Activated naive CD8-positive, alpha-beta T cell treated with anti-CD3 and anti-CD28 coated beads, Interleukin-2, amount 10 ng/mL, durations not matched to agents 7 days and 5 days (primary cell): ENCODE measurements around the gene RPUSD2. TPM values are rescaled to one million over a fixed set of nuclear protein-coding genes. Genes with fewer than 3 reads are reported as not detected.
A peak's percentile ranks its signal among the peaks of the same experiment; 100 is the strongest.
"Not testable (repeated sequence)": the region's sequence is repeated elsewhere in the genome, so short reads cannot be mapped to it uniquely, and the experiment has no call there.

ENCODE experiments used
- ATAC-seq: fragments of 150-1000 bp; cut with Tn5 transposase; one replicate; pipeline ENCODE4 v1.10.0; 2021; ENCODE audit warnings: low read depth, moderate library complexity
- POLR2A ChIA-PET: fragments of 350-600 bp; sonication (Branson Sonifier 250); formaldehyde crosslinking; loops from one replicate; lab custom pipeline; 2021; ENCODE audit warnings: antibody characterized with exemption; lab: Charles Lee
- DNase-seq: peaks from one replicate; pipeline ENCODE4 v3.0.0; 2021
- H3K27ac Mint-ChIP-seq: one replicate; pipeline ENCODE4 v1.8.0; 2022; ENCODE audit warnings: mild to moderate bottlenecking, mixed read lengths
- H3K27me3 Mint-ChIP-seq: one replicate; pipeline ENCODE4 v1.8.0; 2022; ENCODE audit warnings: mild to moderate bottlenecking, moderate library complexity, mixed read lengths
- H3K36me3 Mint-ChIP-seq: one replicate; pipeline ENCODE4 v1.8.0; 2021; ENCODE audit warnings: mild to moderate bottlenecking, mixed read lengths
- H3K4me1 Mint-ChIP-seq: one replicate; pipeline ENCODE4 v1.8.0; 2021; ENCODE audit warnings: mixed read lengths
- H3K4me3 Mint-ChIP-seq: one replicate; pipeline ENCODE4 v1.8.0; 2022; ENCODE audit warnings: mild to moderate bottlenecking, moderate library complexity, mixed read lengths
- H3K9me3 Mint-ChIP-seq: one replicate; pipeline ENCODE4 v1.8.0; 2021; ENCODE audit warnings: mixed read lengths
- total RNA-seq, 2 experiments: library from RNA; stranded (reverse); gene quantifications; one replicate each; pipeline ENCODE4 v1.2.3, GENCODE V29; 2021

The RPUSD2 gene
- total RNA-seq, 2 experiments from 2014 or later, result 15.8 to 17.7 TPM

DNA sequence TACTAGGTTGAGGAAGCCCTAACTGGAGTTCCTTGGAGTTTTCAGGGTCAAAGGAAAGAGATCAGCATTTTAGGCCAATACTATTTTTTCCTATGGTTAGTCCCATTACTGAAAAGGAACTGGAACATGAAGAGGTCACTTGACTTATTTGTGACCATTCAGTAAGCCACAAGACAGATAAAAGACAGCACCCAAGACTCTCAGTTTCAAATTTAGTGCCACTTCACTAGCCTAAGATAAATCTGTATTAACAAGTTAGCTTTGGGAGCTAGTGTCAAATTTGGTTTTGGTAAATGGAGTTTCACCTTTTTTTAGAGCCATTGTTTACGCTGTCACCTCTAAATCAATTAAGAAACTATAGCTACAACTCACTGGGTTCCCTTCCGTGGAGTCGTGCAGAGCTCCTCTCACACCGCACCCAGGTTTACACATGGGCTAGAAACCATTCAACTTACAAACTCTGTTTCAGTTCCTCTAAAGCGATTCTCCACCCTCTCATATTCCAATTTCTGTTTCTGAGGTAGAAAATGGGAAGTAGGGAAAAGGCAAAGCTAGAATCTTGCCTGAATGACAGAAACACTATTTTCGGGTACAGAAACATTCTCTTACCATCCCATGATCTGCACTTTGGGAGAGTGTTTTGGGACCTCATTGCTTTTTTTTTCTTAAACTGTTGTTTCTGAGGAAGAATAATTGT lies 18.6 kb upstream of the RPUSD2 start:
- no peaks in the 10 kb centered on the region for H3K9me3 Mint-ChIP-seq
- no peak overlapping the region for H3K27ac Mint-ChIP-seq
- no peaks in the 10 kb centered on the region for H3K27me3 Mint-ChIP-seq
- DNase-seq, result no peak
- H3K4me1 Mint-ChIP-seq, result no peaks in the 10 kb centered on the region
- POLR2A ChIA-PET, result no interaction called here
- H3K4me3 Mint-ChIP-seq, result no peak overlapping the region
- H3K36me3 Mint-ChIP-seq, result peaks cover 20% of the 10 kb centered on the region
- ATAC-seq, result no peak

DNA sequence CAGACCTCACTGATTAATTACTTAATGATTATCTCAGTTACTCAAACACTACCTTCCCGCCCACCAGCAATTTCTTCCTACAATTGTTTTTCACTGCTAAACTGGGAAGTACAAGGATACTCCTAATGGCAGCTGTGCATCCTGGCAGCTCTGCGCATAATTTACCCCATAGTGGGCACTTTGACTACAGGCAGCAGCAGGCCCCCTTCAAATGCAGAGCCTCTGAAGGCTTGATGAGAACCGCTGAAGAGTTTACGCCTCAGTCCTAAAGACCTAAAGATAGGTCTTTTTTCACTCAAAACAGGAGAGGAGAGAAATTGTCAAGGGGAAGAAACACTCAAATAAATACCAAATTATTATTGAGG lies 15.0 kb upstream of the RPUSD2 start:
- ATAC-seq (no peak), DNase-seq (no peak)
- no peaks in the 10 kb centered on the region for H3K27me3 Mint-ChIP-seq
- no peak overlapping the region for H3K27ac Mint-ChIP-seq
- peaks cover 23% of the 10 kb centered on the region for H3K36me3 Mint-ChIP-seq
- H3K9me3 Mint-ChIP-seq, result no peaks in the 10 kb centered on the region
- H3K4me3 Mint-ChIP-seq, result no peak overlapping the region
- POLR2A ChIA-PET, result no interaction called here
- peaks cover 1% of the 10 kb centered on the region for H3K4me1 Mint-ChIP-seq

DNA sequence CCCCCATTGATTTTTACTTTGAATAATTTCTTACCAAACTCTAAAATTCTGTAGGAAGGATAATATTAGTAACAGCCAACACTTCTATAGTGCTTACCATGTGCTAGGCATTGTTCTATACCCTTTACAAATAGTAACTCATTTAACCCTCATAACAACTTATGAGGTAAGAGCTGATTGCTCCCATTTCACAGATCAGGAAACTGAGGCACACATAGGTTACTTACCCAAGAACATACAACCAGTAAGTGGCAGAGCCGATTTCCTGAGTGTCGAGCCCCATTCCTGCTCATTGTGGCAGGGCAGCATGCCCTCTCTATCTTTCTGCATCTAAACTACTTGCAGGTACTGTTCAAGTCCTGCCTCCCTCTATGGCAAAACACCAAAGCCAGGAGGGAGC lies 13.2 kb upstream of the RPUSD2 start:
- Mint-ChIP-seq H3K27ac (no peak overlapping the region), H3K9me3 (no peaks in the 10 kb centered on the region), H3K4me1 (peaks cover 11% of the 10 kb centered on the region), H3K27me3 (no peaks in the 10 kb centered on the region), H3K4me3 (no peak overlapping the region), H3K36me3 (peaks cover 26% of the 10 kb centered on the region)
- ATAC-seq (no peak), DNase-seq (no peak)
- POLR2A ChIA-PET, result interaction anchor here (1.2 kb wide), 1 partner anchor 9 kb away, joined by 4 read pairs; the partner anchor contains the start of gene CCDC32

DNA sequence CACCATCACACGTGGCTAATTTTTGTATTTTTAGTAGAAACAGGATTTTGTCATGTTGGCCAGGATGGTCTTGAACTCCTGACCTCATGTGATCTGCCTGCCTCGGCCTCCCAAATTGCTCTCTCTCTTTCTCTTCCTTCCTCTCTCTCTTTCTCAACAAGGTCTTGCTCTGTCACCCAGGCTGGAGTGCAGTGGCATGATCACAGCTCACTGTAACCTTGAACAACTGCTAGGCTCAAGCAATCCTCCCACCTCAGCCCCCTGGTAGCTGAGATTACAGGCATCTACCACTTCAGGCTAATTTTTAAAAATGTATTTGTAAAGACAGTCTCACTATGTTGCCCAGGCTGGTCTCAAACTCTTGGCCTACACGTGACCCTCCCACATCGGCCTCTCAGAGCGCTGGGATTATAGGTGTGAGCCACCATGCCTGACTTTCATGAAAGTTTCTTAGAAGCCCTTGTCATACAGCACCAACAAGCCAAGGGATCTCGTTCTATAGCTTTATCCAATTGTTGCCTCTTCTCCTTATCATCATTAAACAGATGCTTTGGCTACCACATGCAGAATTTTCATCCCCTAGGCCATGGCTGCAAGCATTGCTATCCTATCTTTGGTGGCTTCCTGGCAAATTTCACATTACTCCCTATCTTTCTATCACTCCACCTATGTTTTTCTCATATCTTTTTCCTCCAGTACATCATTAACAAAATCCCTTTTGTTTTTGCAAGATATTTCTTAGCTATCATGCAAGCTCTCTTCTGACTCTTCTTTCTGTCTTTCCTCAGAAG lies 10.0 kb upstream of the RPUSD2 start:
- H3K27me3 Mint-ChIP-seq, result no peaks in the 10 kb centered on the region
- DNase-seq (no peak), ATAC-seq (no peak)
- peaks cover 26% of the 10 kb centered on the region for H3K36me3 Mint-ChIP-seq
- H3K4me1 Mint-ChIP-seq, result peaks cover 21% of the 10 kb centered on the region
- H3K27ac Mint-ChIP-seq, result no peak overlapping the region
- H3K9me3 Mint-ChIP-seq, result no peaks in the 10 kb centered on the region
- POLR2A ChIA-PET, result interaction anchor here (1.5 kb wide), 1 partner anchor 10 kb away, joined by 3 read pairs; no protein-coding TSS in a partner anchor
- H3K4me3 Mint-ChIP-seq, result no peak overlapping the region

DNA sequence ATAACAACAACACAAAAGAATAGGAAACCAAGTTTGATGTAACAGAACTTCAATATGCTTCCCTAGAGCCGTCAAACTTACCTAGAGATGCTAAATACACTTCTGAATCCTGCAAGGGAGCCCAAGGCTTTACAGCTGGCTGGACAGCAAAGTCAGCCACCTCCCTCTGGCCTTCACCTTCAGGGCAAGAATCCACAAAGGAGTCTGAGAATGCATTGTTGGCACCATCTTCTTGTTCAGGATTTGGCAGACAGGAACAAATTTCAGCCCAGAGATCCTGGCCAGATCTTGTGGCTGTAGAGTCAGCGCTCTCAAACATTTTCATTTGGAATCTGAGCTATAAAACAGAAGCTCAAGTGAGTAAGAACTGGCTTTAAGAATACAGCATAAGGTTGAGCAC lies 6.4 kb upstream of the RPUSD2 start:
- H3K27ac Mint-ChIP-seq, result no peak overlapping the region
- POLR2A ChIA-PET, result no interaction called here
- peaks cover 37% of the 10 kb centered on the region for H3K4me1 Mint-ChIP-seq
- peaks cover 6% of the 10 kb centered on the region for H3K27me3 Mint-ChIP-seq
- no peaks in the 10 kb centered on the region for H3K9me3 Mint-ChIP-seq
- peaks cover 16% of the 10 kb centered on the region for H3K36me3 Mint-ChIP-seq
- no peak overlapping the region for H3K4me3 Mint-ChIP-seq
- ATAC-seq (no peak), DNase-seq (no peak)

DNA sequence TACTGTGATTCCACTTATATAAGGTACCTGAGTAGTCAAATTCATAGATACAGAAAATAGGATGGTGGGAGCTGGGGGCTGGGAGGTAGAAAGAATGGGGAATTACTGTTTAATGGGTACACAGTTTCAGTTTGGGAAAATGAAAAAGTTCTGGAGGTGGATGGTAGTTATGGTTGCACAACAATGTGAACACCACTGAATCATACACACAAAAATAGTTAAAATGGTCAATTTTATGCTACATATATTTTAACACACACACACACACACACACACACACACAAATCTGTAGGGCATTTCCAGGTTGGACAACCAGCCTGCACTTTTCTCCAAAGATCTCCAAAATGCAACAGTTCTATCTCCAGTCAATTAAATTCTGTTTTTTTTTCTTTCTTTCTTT lies 5.7 kb upstream of the RPUSD2 start:
- Mint-ChIP-seq H3K9me3 (no peaks in the 10 kb centered on the region), H3K27ac (no peak overlapping the region), H3K4me1 (peaks cover 38% of the 10 kb centered on the region), H3K36me3 (peaks cover 16% of the 10 kb centered on the region), H3K27me3 (peaks cover 6% of the 10 kb centered on the region), H3K4me3 (peak overlapping the region; percentile 45)
- no peak for ATAC-seq
- DNase-seq, result no peak
- POLR2A ChIA-PET, result no interaction called here

DNA sequence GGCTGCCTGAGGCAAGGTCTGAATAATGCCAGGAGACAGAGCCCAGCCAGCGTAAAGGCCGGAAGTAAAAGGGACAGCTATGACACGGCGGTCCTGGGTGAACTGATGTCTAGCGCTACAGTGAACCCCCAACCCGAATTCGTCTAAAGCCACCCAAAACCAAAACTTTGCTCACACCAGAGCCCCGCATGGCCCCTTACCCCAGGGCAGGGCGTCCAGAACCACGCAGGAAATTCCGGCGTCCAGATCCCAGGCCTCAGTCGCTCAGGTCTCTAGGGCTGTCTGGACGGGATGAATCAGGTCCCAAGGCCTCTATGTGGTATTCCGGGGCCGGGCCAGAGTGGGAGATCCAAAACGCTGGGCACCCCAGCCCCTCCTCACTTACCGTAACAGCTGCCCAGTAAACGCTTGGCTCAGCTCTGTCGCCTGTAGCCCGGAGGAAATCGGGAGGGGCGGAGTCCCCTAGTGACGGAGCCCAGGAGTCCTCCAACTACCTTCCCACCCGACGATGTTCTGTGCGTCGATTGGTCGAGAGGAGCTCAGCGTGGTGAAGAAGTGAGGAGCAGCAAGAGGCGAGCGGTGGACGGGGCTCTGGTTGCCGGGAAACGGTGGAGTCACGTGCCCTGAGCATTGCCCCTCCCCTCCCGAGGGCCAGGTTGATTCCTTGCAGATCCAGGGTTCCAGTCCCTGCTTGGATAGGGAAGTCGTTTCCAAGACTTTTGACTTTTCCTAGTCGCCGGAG lies 4.3 kb upstream of the RPUSD2 start, which contains the start of gene CCDC32:
Gene CCDC32, minus strand, starts transcription at position 452 of the 742 bp plus-strand sequence. CDS start 2,027 bp downstream, outside the sequence.
- Mint-ChIP-seq H3K4me1 (peaks cover 39% of the 10 kb centered on the region), H3K9me3 (no peaks in the 10 kb centered on the region)
- POLR2A ChIA-PET, result interaction anchor here (0.7 to 1.8 kb wide), 10 partner anchors 9 to 331 kb away, joined by 3 to 9 read pairs (median 4); partner anchors contain the start of genes CHST14 and KNL1

DNA sequence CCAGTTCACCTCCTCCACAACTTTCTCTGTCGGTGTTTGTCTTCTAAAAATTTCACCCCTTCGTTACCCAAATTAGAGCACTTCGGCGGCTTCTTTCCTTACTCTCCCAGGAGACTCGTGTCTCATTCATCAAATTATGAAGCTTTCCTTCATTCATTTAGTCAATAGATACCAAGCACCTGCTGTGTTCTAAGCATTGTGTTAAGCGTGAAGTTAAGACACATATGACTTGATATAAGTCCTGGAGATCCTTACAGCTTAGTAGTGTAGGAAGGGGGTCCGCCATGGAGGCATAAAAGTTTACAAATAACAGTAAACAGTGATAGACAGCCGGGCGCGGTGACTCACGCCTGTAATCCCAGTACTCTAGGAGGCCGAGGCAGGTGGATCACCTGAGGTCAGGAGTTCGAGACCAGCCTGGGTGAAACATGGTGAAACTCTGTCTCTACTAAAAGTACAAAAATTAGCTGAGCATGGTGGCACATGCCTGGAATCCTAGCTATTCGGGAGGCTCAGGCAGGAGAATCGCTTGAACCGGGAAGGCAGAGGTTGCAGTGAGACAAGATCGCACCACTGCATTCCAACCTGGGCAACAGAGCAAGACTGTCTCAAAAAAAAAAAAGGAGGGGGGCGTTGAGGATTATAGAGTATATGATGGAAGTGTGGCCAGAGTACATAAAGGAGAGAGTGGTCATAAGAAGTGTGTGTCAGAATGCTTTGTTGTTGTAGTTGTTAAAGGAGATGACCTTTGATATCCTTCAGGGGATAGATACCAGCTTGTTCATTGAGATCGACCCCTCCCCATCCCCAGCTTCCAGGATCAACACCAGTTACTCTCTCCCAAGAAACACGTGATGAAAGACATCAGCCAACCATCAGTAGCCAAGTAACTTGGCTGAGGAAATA lies 3.5 kb upstream of the RPUSD2 start:
- Mint-ChIP-seq H3K9me3 (no peaks in the 10 kb centered on the region), H3K27me3 (peaks cover 6% of the 10 kb centered on the region), H3K4me1 (peaks cover 41% of the 10 kb centered on the region), H3K4me3 (peak overlapping the region; percentile 93), H3K27ac (peak overlapping the region; percentile 91), H3K36me3 (peaks cover 10% of the 10 kb centered on the region)
- DNase-seq (no peak), ATAC-seq (no peak)
- POLR2A ChIA-PET, result interaction anchor here (0.7 to 1.8 kb wide), 9 partner anchors 8 to 330 kb away, joined by 3 to 9 read pairs (median 4); partner anchors contain the start of genes CHST14 and KNL1

More for the DNA sequence above, 4.3 kb upstream of the RPUSD2 start, which contains the start of gene CCDC32:
- peak within 1 kb of the TSS; percentile 91 for H3K27ac Mint-ChIP-seq
- H3K4me3 Mint-ChIP-seq, result peak within 1 kb of the TSS; percentile 93
- ATAC-seq (peak; percentile 96), DNase-seq (peak; percentile 88)
- H3K36me3 Mint-ChIP-seq, result peaks cover 15% of the 10 kb centered on the region
- H3K27me3 Mint-ChIP-seq, result peaks cover 6% of the 10 kb centered on the region

DNA sequence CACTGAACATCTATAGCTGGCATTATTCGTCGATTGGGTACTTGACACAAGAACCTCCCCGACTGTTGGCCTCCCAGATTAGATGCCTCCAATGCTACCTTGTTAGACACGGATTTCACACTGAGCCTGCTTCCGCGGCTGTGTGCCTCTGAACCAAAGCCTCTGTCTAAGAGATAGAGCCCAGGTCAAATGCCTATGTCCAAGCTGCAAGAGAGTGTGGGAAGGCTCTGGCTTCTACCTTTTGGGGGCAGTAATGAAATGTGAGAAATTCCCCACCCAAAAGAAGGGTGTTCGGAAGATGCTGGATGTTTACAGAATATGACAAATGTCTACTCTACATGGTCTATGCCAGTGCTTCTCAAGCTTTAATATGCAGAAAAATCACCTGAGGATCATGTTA lies 2.0 kb upstream of the RPUSD2 start:
- no peak for DNase-seq

DNA sequence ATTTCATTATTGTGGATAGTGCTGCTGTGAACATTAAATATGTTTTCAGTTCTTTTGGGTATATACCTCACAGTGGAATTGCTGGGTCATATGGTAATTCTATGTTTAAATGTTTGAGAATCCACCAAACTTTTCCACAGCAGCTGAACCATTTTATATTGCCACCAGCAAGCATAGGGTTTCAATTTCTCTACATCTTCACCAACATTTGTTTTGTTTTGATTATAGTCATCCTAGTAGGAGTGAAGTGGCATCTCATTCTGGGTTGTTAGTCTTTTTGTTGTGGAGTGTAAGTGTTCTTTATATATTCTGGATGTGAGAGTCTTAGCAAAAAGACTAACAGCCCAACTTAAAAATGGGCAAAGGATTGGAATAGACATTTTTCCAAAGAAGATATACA lies 6.0 kb downstream of the RPUSD2 start:
- Mint-ChIP-seq H3K4me1 (peaks cover 6% of the 10 kb centered on the region), H3K36me3 (peaks cover 7% of the 10 kb centered on the region), H3K27ac (no peak overlapping the region), H3K9me3 (no peaks in the 10 kb centered on the region), H3K27me3 (no peaks in the 10 kb centered on the region), H3K4me3 (no peak overlapping the region)
- DNase-seq (no peak), ATAC-seq (no peak)
- POLR2A ChIA-PET, result interaction anchor here (1.5 kb wide), 1 partner anchor 10 kb away, joined by 3 read pairs; the partner anchor contains the start of gene CCDC32

More for the DNA sequence above, 2.0 kb upstream of the RPUSD2 start:
- no peaks in the 10 kb centered on the region for H3K36me3 Mint-ChIP-seq
- POLR2A ChIA-PET, result interaction anchor here (0.5 to 1.0 kb wide), 4 partner anchors 24 to 977 kb away, joined by 3 read pairs; partner anchors contain the start of genes NUSAP1 and OIP5
- H3K27ac Mint-ChIP-seq, result no peak overlapping the region
- peaks cover 6% of the 10 kb centered on the region for H3K27me3 Mint-ChIP-seq
- no peak for ATAC-seq
- no peaks in the 10 kb centered on the region for H3K9me3 Mint-ChIP-seq
- no peak overlapping the region for H3K4me3 Mint-ChIP-seq
- peaks cover 38% of the 10 kb centered on the region for H3K4me1 Mint-ChIP-seq

DNA sequence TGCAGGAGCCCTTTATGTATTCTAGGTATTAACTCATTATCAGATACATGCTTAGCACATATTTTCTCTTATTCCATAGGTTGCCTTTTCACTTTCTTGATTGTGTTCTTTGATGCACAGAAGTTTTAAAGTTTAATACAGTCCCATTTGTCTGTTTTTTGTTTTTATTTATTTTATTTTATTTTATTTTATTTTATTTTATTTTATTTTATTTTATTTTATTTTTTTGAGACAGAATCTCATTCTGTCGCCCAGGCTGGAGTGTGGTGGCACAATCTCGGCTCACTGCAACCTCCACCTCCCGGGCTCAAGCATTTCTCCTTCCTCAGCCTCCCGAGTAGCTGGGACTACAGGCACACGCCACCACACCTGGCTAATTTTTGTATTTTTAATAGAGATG lies 7.8 kb downstream of the RPUSD2 start:
- H3K4me1 Mint-ChIP-seq, DNase-seq, H3K36me3 Mint-ChIP-seq, H3K27ac Mint-ChIP-seq, H3K4me3 Mint-ChIP-seq, H3K27me3 Mint-ChIP-seq, H3K9me3 Mint-ChIP-seq, ATAC-seq, POLR2A ChIA-PET: not testable (repeated sequence)

DNA sequence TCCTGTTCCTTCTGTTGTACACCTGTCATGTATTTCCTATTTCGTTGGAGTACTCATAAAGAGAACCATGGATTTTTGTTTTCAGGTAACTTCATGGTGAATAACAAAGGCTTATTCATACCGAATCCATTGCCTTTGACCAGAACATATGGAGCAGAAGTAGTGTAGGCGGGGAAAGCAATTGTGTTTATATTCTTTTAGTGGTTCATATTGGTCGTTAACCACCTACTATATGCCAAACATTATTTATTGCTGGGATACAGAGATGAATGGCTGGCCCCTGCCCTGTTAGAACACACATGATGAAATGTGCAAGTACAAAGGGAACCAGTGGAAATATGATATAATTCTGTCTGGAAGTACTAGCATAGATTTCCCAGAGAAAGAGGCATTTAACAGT lies 9.8 kb downstream of the RPUSD2 start:
- Mint-ChIP-seq H3K27me3 (no peaks in the 10 kb centered on the region), H3K4me3 (no peak overlapping the region), H3K4me1 (peaks cover 5% of the 10 kb centered on the region), H3K36me3 (peaks cover 9% of the 10 kb centered on the region), H3K9me3 (peaks cover 1% of the 10 kb centered on the region), H3K27ac (no peak overlapping the region)
- no peak for DNase-seq
- no peak for ATAC-seq
- POLR2A ChIA-PET, result no interaction called here
